ENCODE results near the gene WDR18.

Gene WDR18

DNA sequence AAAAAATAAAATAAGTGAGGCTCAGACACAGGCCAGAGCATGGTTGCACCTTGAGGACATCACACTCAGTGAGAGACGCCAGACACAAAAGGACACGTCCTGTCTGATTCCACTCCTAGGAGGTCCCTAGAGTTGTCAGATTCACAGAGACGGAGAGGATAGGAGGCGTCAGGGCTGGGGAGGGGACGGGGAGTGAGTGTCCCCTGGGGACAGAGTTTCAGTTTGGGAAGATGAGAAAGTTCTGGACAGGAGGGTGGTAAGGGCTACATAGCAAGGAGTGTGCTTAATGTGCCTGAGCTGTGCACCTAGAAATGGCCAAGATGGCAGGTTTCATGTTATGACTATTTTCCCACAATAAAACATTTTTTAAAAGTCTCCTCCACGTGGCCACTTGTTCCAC is 13.9 kb downstream of the WDR18 start:
- Histone ChIP-seq H3K27ac (replicated peaks) (no peak overlapping the region), H3K27me3 (ENCODE audit: insufficient read depth, poor library complexity, severe bottlenecking) (peaks cover 44% of the 10 kb centered on the region), H3K4me3 (replicated peaks; ENCODE audit: insufficient read depth, low read length) (no peak overlapping the region)
- no peak for DNase-seq (ENCODE audit: low read depth in 1 of 2, low spot score in 1 of 2)
- TF ChIP-seq POLR2AphosphoS5 (IDR thresholded peaks at IDR 0.05; ENCODE audit: low read depth), result no peak
- TF ChIP-seq SPI1 (IDR thresholded peaks at IDR 0.05; ENCODE audit: borderline replicate concordance, low read depth), result no peak
- TF ChIP-seq, protein P1, sequence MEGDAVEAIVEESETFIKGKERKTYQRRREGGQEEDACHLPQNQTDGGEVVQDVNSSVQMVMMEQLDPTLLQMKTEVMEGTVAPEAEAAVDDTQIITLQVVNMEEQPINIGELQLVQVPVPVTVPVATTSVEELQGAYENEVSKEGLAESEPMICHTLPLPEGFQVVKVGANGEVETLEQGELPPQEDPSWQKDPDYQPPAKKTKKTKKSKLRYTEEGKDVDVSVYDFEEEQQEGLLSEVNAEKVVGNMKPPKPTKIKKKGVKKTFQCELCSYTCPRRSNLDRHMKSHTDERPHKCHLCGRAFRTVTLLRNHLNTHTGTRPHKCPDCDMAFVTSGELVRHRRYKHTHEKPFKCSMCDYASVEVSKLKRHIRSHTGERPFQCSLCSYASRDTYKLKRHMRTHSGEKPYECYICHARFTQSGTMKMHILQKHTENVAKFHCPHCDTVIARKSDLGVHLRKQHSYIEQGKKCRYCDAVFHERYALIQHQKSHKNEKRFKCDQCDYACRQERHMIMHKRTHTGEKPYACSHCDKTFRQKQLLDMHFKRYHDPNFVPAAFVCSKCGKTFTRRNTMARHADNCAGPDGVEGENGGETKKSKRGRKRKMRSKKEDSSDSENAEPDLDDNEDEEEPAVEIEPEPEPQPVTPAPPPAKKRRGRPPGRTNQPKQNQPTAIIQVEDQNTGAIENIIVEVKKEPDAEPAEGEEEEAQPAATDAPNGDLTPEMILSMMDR (IDR thresholded peaks at IDR 0.05; ENCODE audit: insufficient read depth, low read length), result no peak
- TF ChIP-seq, protein P2, sequence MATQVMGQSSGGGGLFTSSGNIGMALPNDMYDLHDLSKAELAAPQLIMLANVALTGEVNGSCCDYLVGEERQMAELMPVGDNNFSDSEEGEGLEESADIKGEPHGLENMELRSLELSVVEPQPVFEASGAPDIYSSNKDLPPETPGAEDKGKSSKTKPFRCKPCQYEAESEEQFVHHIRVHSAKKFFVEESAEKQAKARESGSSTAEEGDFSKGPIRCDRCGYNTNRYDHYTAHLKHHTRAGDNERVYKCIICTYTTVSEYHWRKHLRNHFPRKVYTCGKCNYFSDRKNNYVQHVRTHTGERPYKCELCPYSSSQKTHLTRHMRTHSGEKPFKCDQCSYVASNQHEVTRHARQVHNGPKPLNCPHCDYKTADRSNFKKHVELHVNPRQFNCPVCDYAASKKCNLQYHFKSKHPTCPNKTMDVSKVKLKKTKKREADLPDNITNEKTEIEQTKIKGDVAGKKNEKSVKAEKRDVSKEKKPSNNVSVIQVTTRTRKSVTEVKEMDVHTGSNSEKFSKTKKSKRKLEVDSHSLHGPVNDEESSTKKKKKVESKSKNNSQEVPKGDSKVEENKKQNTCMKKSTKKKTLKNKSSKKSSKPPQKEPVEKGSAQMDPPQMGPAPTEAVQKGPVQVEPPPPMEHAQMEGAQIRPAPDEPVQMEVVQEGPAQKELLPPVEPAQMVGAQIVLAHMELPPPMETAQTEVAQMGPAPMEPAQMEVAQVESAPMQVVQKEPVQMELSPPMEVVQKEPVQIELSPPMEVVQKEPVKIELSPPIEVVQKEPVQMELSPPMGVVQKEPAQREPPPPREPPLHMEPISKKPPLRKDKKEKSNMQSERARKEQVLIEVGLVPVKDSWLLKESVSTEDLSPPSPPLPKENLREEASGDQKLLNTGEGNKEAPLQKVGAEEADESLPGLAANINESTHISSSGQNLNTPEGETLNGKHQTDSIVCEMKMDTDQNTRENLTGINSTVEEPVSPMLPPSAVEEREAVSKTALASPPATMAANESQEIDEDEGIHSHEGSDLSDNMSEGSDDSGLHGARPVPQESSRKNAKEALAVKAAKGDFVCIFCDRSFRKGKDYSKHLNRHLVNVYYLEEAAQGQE (IDR thresholded peaks at IDR 0.05; ENCODE audit: insufficient replicate concordance, low read depth), result no peak
- TF ChIP-seq GABPA (IDR thresholded peaks at IDR 0.05; ENCODE audit: low read depth), result no peak

DNA sequence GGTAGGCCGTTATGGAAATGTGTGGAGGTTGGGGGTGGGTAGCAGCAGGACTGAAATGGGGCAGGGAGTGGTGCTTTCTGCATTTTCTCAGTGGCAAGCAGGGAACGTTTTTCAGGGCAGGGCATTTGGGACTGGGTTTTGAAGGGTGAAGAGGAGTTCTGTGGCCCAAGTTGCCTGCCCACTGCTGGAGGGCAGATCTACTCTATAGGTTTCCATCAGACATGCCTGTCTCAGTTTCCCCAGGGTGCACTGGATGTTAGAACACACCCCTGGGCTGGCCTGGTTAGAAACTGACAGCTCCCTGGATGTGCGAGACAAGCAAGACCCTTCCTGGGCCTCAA is 15.2 kb downstream of the WDR18 start:
- Histone ChIP-seq H3K27me3 (ENCODE audit: insufficient read depth, poor library complexity, severe bottlenecking) (peaks cover 49% of the 10 kb centered on the region), H3K4me3 (replicated peaks; ENCODE audit: insufficient read depth, low read length) (no peak overlapping the region), H3K27ac (replicated peaks) (no peak overlapping the region)
- no peak for TF ChIP-seq SPI1 (IDR thresholded peaks at IDR 0.05; ENCODE audit: borderline replicate concordance, low read depth)
- DNase-seq (ENCODE audit: low read depth in 1 of 2, low spot score in 1 of 2), result no peak

DNA sequence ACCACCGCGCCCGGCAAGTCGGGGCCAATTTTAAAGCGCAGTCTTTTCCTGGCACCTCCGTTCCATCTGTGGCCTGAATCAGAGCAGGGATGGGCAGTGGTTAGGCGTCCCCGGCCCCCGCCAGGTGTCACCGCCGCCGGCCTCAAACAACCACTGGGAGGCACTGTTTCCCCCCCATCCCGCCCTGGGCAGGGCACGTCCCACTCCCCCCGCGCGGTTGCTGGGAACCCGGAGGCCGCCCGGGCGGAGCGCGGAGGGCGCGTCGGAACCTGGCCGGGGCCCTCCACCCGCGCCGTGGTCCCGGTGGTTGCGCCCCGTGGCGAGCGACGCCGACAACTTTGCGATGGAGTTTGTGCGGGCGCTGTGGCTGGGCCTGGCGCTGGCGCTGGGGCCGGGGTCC is 15.9 kb downstream of the WDR18 start, which contains the start of gene GRIN3B:
Gene GRIN3B (plus strand): TSS at position 325 of the 400 bp plus-strand sequence. CDS start 19 bp downstream, at position 344.
- Histone ChIP-seq H3K27me3 (ENCODE audit: insufficient read depth, poor library complexity, severe bottlenecking) (peaks cover 49% of the 10 kb centered on the region), H3K4me3 (replicated peaks; ENCODE audit: insufficient read depth, low read length) (no peak within 1 kb of the TSS; the same call in 1 of the 2 replicates), H3K27ac (replicated peaks) (no peak within 1 kb of the TSS)
- DNase-seq (ENCODE audit: low read depth in 1 of 2, low spot score in 1 of 2), result peak in 1 of 2 experiments; percentile 72
- TF ChIP-seq GABPA (IDR thresholded peaks at IDR 0.05; ENCODE audit: low read depth) (no peak), SPI1 (IDR thresholded peaks at IDR 0.05; ENCODE audit: borderline replicate concordance, low read depth) (no peak), POLR2AphosphoS5 (IDR thresholded peaks at IDR 0.05; ENCODE audit: low read depth) (no peak)
- TF ChIP-seq, protein P1 (IDR thresholded peaks at IDR 0.05; ENCODE audit: insufficient read depth, low read length), result peak; percentile 22
- TF ChIP-seq, protein P2 (IDR thresholded peaks at IDR 0.05; ENCODE audit: insufficient replicate concordance, low read depth), result no peak

DNA sequence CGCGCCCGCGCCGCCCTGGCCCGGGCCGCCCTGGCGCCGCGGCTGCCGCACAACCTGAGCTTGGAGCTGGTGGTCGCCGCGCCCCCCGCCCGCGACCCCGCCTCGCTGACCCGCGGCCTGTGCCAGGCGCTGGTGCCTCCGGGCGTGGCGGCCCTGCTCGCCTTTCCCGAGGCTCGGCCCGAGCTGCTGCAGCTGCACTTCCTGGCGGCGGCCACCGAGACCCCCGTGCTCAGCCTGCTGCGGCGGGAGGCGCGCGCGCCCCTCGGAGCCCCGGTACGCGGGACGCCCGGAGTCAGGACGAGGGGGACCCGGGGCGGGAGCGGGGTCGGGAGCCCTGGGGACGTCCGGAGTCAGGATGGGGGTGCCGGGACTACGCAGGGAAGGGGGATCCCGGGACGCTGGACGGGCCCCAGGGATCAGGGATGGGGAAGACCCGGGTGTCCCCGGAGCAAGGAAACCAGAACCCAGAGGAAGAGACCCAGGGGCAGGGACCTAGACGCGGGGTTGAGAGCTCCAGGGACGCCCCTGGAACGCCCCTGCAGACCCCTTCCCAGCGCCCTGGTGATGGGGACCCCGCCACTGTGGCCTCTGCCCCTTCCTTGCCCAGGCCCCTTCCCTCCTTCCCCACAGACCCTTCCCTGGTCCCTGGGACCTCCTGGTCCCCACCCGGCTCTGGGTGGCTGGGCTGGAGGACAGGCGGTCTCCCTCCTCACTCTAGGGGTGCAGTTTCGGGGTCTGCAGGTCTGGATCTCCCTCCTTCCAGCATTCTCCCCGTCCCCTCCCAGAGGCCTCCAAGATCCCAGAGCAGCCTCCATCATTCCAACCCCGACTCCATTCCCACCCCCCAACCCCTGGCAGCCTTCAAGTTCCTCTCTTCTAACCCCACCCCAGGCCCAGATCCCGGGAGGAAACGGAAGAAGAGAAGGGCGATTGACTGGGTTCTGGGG is 16.7 kb downstream of the WDR18 start:
- H3K27me3 ChIP-seq (ENCODE audit: insufficient read depth, poor library complexity, severe bottlenecking), result peaks cover 49% of the 10 kb centered on the region

More for the DNA sequence above, 16.7 kb downstream of the WDR18 start:
- H3K27ac ChIP-seq (replicated peaks), result no peak overlapping the region
- TF ChIP-seq, protein P1 (IDR thresholded peaks at IDR 0.05; ENCODE audit: insufficient read depth, low read length), result no peak
- TF ChIP-seq GABPA (IDR thresholded peaks at IDR 0.05; ENCODE audit: low read depth) (no peak), SPI1 (IDR thresholded peaks at IDR 0.05; ENCODE audit: borderline replicate concordance, low read depth) (0 out of 2 replicates have a peak, but pooled peaks have one; percentile 6)
- no peak for DNase-seq (ENCODE audit: low read depth in 1 of 2, low spot score in 1 of 2)
- H3K4me3 ChIP-seq (replicated peaks; ENCODE audit: insufficient read depth, low read length), result no peak overlapping the region; the same call in 1 of the 2 replicates

All from HL-60 (cell line).